ENCODE data around the gene PDIK1L. TPM values are rescaled to one million over a fixed set of nuclear protein-coding genes. Genes with fewer than 3 reads are reported as not detected.
A peak's percentile ranks its signal among the peaks of the same experiment; 100 is the strongest.

Gene PDIK1L
- total RNA-seq, 1 donor from 2014 or later, result 12.0 TPM

- Mint-ChIP-seq H3K27me3 (ENCODE audit: insufficient read depth, low read depth) (peaks cover 17% of the 10 kb centered on the region), H3K36me3 (no peaks in the 10 kb centered on the region), H3K9me3 (no peaks in the 10 kb centered on the region), H3K4me3 (peak within 1 kb of the TSS; percentile 89), H3K27ac (no peak within 1 kb of the TSS), H3K4me1 (peaks cover 40% of the 10 kb centered on the region)
- H3K27me3 ChIP-seq, result no peaks in the 10 kb centered on the region
- peaks cover 30% of the 10 kb centered on the region for H3K4me1 ChIP-seq
- H3K27ac ChIP-seq, result no peak within 1 kb of the TSS
- peak within 1 kb of the TSS; percentile 98 for H3K4me2 ChIP-seq
- DNase-seq (ENCODE audit: low spot score), result peak; percentile 80
- no peak within 1 kb of the TSS for H3K9ac ChIP-seq
- no peaks in the 10 kb centered on the region for H3K9me3 ChIP-seq (ENCODE audit: low read depth)
- peaks cover 13% of the 10 kb centered on the region for H3K79me2 ChIP-seq (ENCODE audit: low read depth)
- H2AFZ ChIP-seq (replicated peaks), result no peak within 1 kb of the TSS
- no peaks in the 10 kb centered on the region for H3K36me3 ChIP-seq
- H4K20me1 ChIP-seq (ENCODE audit: low read depth), result peaks cover 3% of the 10 kb centered on the region
- peak within 1 kb of the TSS; percentile 77 for H3K4me3 ChIP-seq
- no peak for TF ChIP-seq EZH2 (IDR thresholded peaks at IDR 0.05)
- TF ChIP-seq CTCF (IDR thresholded peaks at IDR 0.05), result no peak
- no peak for TF ChIP-seq EZH2phosphoT487 (IDR thresholded peaks at IDR 0.05)
- H3F3A ChIP-seq (ENCODE audit: low read depth), result peaks cover 19% of the 10 kb centered on the region
Observed at GRCh38 chr1:26171084-26172072, 59.8 kb downstream of the PDIK1L start, which contains the start of gene ZNF593OS. Gene ZNF593OS, minus strand, starts transcription at chr1:26171832. Its CDS starts 171 bp downstream, at chr1:26171661.

Other genes starting within 250 kb of the PDIK1L start
- 1.1 and 3.7 TPM in 2 replicates for gene PAQR7, start 236.1 kb upstream of the PDIK1L start, total RNA-seq (ENCODE audit: low replicate concordance)
- 356 and 519 TPM in 2 replicates for gene STMN1, start 205.4 kb upstream of the PDIK1L start, total RNA-seq (ENCODE audit: low replicate concordance)
- gene PAFAH2, start 113.8 kb upstream of the PDIK1L start, total RNA-seq (ENCODE audit: low replicate concordance), result 16.6 and 18.2 TPM in 2 replicates
- gene EXTL1, start 90.0 kb upstream of the PDIK1L start, total RNA-seq (ENCODE audit: low replicate concordance), result 0.95 and 2.1 TPM in 2 replicates
- gene SLC30A2, start 65.7 kb upstream of the PDIK1L start, total RNA-seq (ENCODE audit: low replicate concordance), result not detected in 2 replicates
- not detected in 2 replicates for gene TRIM63, start 44.2 kb upstream of the PDIK1L start, total RNA-seq (ENCODE audit: low replicate concordance)
- gene FAM110D, start 47.3 kb downstream of the PDIK1L start, total RNA-seq (ENCODE audit: low replicate concordance), result 0.28 and 0.50 TPM in 2 replicates
- gene C1orf232, start 57.1 kb downstream of the PDIK1L start, total RNA-seq (ENCODE audit: low replicate concordance), result not detected in 2 replicates
- gene ZNF593, start 58.1 kb downstream of the PDIK1L start, total RNA-seq (ENCODE audit: low replicate concordance), result 3.3 and 13.3 TPM in 2 replicates
- 0.67 and 2.1 TPM in 2 replicates for gene ZNF593OS, start 60.0 kb downstream of the PDIK1L start, total RNA-seq (ENCODE audit: low replicate concordance)
- gene CNKSR1, start 65.7 kb downstream of the PDIK1L start, total RNA-seq (ENCODE audit: low replicate concordance), result 7.8 and 13.0 TPM in 2 replicates
- 0.40 TPM in 1 of 2 replicates, not detected in the other for gene CATSPER4, start 78.8 kb downstream of the PDIK1L start, total RNA-seq (ENCODE audit: low replicate concordance)
- 41.4 and 54.1 TPM in 2 replicates for gene CEP85, start 122.4 kb downstream of the PDIK1L start, total RNA-seq (ENCODE audit: low replicate concordance)
- gene SH3BGRL3, start 168.3 kb downstream of the PDIK1L start, total RNA-seq (ENCODE audit: low replicate concordance), result 15.6 and 41.9 TPM in 2 replicates
- 5.9 and 10.2 TPM in 2 replicates for gene UBXN11, start 194.8 kb downstream of the PDIK1L start, total RNA-seq (ENCODE audit: low replicate concordance)
- 2.5 and 7.3 TPM in 2 replicates for gene CD52, start 206.1 kb downstream of the PDIK1L start, total RNA-seq (ENCODE audit: low replicate concordance)
- 3.0 and 6.5 TPM in 2 replicates for gene CRYBG2, start 242.3 kb downstream of the PDIK1L start, total RNA-seq (ENCODE audit: low replicate concordance)